ENCODE results near the gene IP6K1.

Gene IP6K1

GRCh38 chr3:49721896-49722781 is 64.2 kb downstream of the IP6K1 start:
- H3K27me3 ChIP-seq (ENCODE audit: control insufficient read depth in 1 of 2, insufficient read depth in 1 of 2, low read length in 2 of 2) = no peaks in the 10 kb centered on the region
- H3K23ac ChIP-seq (ENCODE audit: low read length in 2 of 2) = no peak overlapping the region
- H3K36me3 ChIP-seq (ENCODE audit: control insufficient read depth in 1 of 2, insufficient read depth in 2 of 2, low read depth in 1 of 2, low read length in 2 of 2) = peaks cover 50 to 71% of the 10 kb centered on the region in 2 experiments
- H3K9ac ChIP-seq (ENCODE audit: low read length) = peak overlapping the region; percentile 98
- no peak for DNase-seq
- no peak overlapping the region for H2BK120ac ChIP-seq (ENCODE audit: low read depth, low read length)
- 96% methylated on average over 26 of the region's 26 CpGs for WGBS
- no peak overlapping the region for H2AK5ac ChIP-seq (ENCODE audit: low read length, severe bottlenecking)
- H4K91ac ChIP-seq (ENCODE audit: low read length) = peak overlapping the region; percentile 14
- H4K8ac ChIP-seq (ENCODE audit: low read length) = no peak overlapping the region
- no peak overlapping the region for H2BK5ac ChIP-seq (ENCODE audit: low read depth, low read length, poor library complexity, severe bottlenecking)
- H3K4me1 ChIP-seq (ENCODE audit: control insufficient read depth, insufficient read depth, low read depth, low read length) = peaks cover 33% of the 10 kb centered on the region
- no peaks in the 10 kb centered on the region for H3K9me3 ChIP-seq (ENCODE audit: control insufficient read depth, low read length)
- H3K14ac ChIP-seq (ENCODE audit: low read length in 2 of 2) = no peak overlapping the region
- H3K4ac ChIP-seq (ENCODE audit: low read depth in 1 of 2, low read length in 2 of 2) = no peak overlapping the region
- H3K4me2 ChIP-seq (ENCODE audit: low read length, poor library complexity, severe bottlenecking) = no peak overlapping the region
- no peak overlapping the region for H3K18ac ChIP-seq (ENCODE audit: low read depth in 1 of 2, low read length in 2 of 2)
- peaks cover 33% of the 10 kb centered on the region for H3K79me1 ChIP-seq (replicated peaks; ENCODE audit: low read length, poor library complexity, severe bottlenecking)
- H2BK15ac ChIP-seq (ENCODE audit: low read depth, poor library complexity, severe bottlenecking) = no peak overlapping the region
- peak overlapping the region in 1 of 2 experiments; percentile 29 for H2BK12ac ChIP-seq (ENCODE audit: low read length in 2 of 2)
- no peak overlapping the region for H2AFZ ChIP-seq (ENCODE audit: low read depth, low read length)
- peak overlapping the region in 1 of 2 experiments; percentile 92 for H3K4me3 ChIP-seq (ENCODE audit: insufficient read depth in 1 of 2, low read depth in 1 of 2, low read length in 2 of 2)
- H3K27ac ChIP-seq (ENCODE audit: low read length, poor library complexity, severe bottlenecking) = no peak overlapping the region

DNA sequence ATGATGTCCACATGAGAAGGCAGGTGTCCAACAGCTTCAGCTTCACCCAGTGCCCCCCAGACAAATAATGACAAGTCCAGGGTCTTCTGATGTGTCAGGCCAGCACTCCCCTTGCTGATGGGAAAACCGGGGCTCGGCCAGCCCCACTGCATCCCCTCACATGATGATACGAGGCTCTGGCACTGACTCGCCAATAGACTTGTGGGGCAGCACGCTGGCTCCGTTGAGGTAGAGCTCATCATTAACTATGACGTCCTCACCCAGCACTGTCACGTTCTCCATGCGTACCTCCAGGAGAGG is 64.8 kb downstream of the IP6K1 start:
- DNase-seq = no peak
- Histone ChIP-seq H3K9ac (ENCODE audit: low read length) (no peak overlapping the region), H3K27me3 (ENCODE audit: control insufficient read depth in 1 of 2, insufficient read depth in 1 of 2, low read length in 2 of 2) (no peaks in the 10 kb centered on the region), H2AFZ (ENCODE audit: low read depth, low read length) (no peak overlapping the region), H3K9me3 (ENCODE audit: control insufficient read depth, low read length) (no peaks in the 10 kb centered on the region), H3K23ac (ENCODE audit: low read length in 2 of 2) (no peak overlapping the region), H3K4ac (ENCODE audit: low read depth in 1 of 2, low read length in 2 of 2) (no peak overlapping the region), H3K79me1 (replicated peaks; ENCODE audit: low read length, poor library complexity, severe bottlenecking) (peaks cover 28% of the 10 kb centered on the region), H2BK5ac (ENCODE audit: low read depth, low read length, poor library complexity, severe bottlenecking) (no peak overlapping the region), H2AK5ac (ENCODE audit: low read length, severe bottlenecking) (no peak overlapping the region), H3K4me3 (ENCODE audit: insufficient read depth in 1 of 2, low read depth in 1 of 2, low read length in 2 of 2) (no peak overlapping the region), H3K4me1 (ENCODE audit: control insufficient read depth, insufficient read depth, low read depth, low read length) (peaks cover 33% of the 10 kb centered on the region), H2BK120ac (ENCODE audit: low read depth, low read length) (no peak overlapping the region), H3K36me3 (ENCODE audit: control insufficient read depth in 1 of 2, insufficient read depth in 2 of 2, low read depth in 1 of 2, low read length in 2 of 2) (peaks cover 44 to 70% of the 10 kb centered on the region in 2 experiments), H2BK12ac (ENCODE audit: low read length in 2 of 2) (no peak overlapping the region), H3K18ac (ENCODE audit: low read depth in 1 of 2, low read length in 2 of 2) (no peak overlapping the region), H3K14ac (ENCODE audit: low read length in 2 of 2) (no peak overlapping the region), H2BK15ac (ENCODE audit: low read depth, poor library complexity, severe bottlenecking) (no peak overlapping the region), H4K8ac (ENCODE audit: low read length) (no peak overlapping the region), H3K27ac (ENCODE audit: low read length, poor library complexity, severe bottlenecking) (no peak overlapping the region), H4K91ac (ENCODE audit: low read length) (no peak overlapping the region), H3K4me2 (ENCODE audit: low read length, poor library complexity, severe bottlenecking) (no peak overlapping the region)
- 96% methylated on average over 9 of the region's 9 CpGs for WGBS

DNA sequence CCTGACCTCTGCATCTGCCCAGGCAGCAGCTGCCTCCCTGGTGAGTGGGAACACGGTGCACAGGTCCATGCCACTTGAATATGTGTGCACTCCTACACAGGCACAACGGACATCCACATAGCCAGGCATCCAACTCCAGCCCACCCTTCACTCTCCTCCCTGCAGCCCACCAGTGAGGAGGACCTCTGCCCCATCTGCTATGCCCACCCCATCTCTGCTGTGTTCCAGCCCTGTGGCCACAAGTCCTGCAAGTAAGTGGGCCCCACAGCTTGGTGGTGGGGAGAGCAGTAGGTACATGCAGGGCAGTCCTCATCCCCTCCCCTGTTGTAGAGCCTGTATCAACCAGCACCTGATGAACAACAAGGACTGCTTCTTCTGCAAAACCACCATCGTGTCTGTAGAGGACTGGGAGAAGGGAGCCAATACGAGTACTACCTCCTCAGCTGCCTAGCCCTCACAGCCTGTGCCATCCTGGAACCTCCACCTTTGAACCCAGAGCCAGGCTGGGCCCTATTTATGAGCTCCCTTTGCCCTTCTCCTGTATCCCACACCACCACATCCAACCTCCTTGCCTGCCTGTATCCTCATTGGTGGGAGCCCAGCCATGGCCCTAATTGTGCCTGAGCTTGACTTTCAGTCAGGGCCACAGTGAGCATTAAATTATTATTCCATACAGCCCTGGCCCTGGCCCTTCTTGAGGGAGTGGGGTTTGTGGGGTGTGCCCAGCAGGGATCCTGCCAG is 65.3 kb downstream of the IP6K1 start:
- Histone ChIP-seq H3K4me2 (ENCODE audit: low read length, poor library complexity, severe bottlenecking) (no peak overlapping the region), H2AFZ (ENCODE audit: low read depth, low read length) (no peak overlapping the region), H3K9me3 (ENCODE audit: control insufficient read depth, low read length) (no peaks in the 10 kb centered on the region), H2BK15ac (ENCODE audit: low read depth, poor library complexity, severe bottlenecking) (no peak overlapping the region), H2BK120ac (ENCODE audit: low read depth, low read length) (no peak overlapping the region), H3K27me3 (ENCODE audit: control insufficient read depth in 1 of 2, insufficient read depth in 1 of 2, low read length in 2 of 2) (no peaks in the 10 kb centered on the region), H3K14ac (ENCODE audit: low read length in 2 of 2) (no peak overlapping the region), H3K23ac (ENCODE audit: low read length in 2 of 2) (no peak overlapping the region), H2AK5ac (ENCODE audit: low read length, severe bottlenecking) (no peak overlapping the region), H3K9ac (ENCODE audit: low read length) (no peak overlapping the region), H3K4me3 (ENCODE audit: insufficient read depth in 1 of 2, low read depth in 1 of 2, low read length in 2 of 2) (no peak overlapping the region), H2BK12ac (ENCODE audit: low read length in 2 of 2) (no peak overlapping the region), H3K79me1 (replicated peaks; ENCODE audit: low read length, poor library complexity, severe bottlenecking) (peaks cover 23% of the 10 kb centered on the region), H2BK5ac (ENCODE audit: low read depth, low read length, poor library complexity, severe bottlenecking) (no peak overlapping the region), H4K8ac (ENCODE audit: low read length) (no peak overlapping the region), H3K36me3 (ENCODE audit: control insufficient read depth in 1 of 2, insufficient read depth in 2 of 2, low read depth in 1 of 2, low read length in 2 of 2) (peaks cover 41 to 70% of the 10 kb centered on the region in 2 experiments), H3K4me1 (ENCODE audit: control insufficient read depth, insufficient read depth, low read depth, low read length) (peaks cover 33% of the 10 kb centered on the region), H3K4ac (ENCODE audit: low read depth in 1 of 2, low read length in 2 of 2) (no peak overlapping the region), H4K91ac (ENCODE audit: low read length) (no peak overlapping the region), H3K18ac (ENCODE audit: low read depth in 1 of 2, low read length in 2 of 2) (no peak overlapping the region), H3K27ac (ENCODE audit: low read length, poor library complexity, severe bottlenecking) (no peak overlapping the region)
- WGBS = 93% methylated on average over 3 of the region's 4 CpGs
- no peak for DNase-seq

DNA sequence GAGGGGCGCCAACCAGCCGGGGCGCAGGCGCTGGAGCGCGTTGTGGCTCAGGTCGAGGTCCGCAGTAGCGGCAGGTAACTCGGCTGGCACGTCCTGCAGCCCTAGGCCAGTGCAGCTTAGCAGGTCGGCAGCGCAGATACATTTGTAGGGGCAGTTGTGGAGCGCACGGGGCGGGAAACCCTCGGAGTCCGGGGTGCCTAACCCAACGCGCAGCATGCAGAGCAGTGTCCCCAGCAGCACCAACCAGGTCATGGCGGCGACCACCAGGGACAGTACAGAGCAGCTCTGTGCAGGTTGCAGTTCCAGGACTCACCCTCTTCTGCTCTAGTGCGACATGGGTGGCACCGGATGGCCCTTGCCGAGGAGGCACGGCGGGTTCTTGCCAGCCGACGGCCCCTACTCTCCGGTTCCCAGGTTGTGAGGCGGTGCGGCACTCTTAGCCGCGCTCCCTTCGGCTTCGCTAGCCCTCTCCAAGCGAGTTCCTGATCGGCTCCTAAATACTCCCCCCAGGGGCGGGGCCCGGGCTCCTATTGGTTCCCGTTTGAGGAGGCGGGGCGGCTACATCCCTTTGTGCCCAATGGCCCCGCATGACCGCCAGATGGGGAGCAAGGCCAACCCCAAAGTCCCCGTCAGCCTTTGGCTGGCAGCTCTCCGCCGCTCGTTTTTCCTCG is 67.0 kb downstream of the IP6K1 start, which contains the start of gene AMIGO3:
Gene AMIGO3 (minus strand): TSS at position 471 of the 671 bp plus-strand sequence. CDS start 219 bp downstream, at position 252.
- Histone ChIP-seq H3K9ac (ENCODE audit: low read length) (peak within 1 kb of the TSS; percentile 72), H2AFZ (ENCODE audit: low read depth, low read length) (peak within 1 kb of the TSS; percentile 56), H3K9me3 (ENCODE audit: control insufficient read depth, low read length) (no peaks in the 10 kb centered on the region), H3K4ac (ENCODE audit: low read depth in 1 of 2, low read length in 2 of 2) (peak within 1 kb of the TSS; percentile 41 to 69), H3K27ac (ENCODE audit: low read length, poor library complexity, severe bottlenecking) (no peak within 1 kb of the TSS), H2BK120ac (ENCODE audit: low read depth, low read length) (no peak within 1 kb of the TSS), H2BK15ac (ENCODE audit: low read depth, poor library complexity, severe bottlenecking) (no peak within 1 kb of the TSS), H3K18ac (ENCODE audit: low read depth in 1 of 2, low read length in 2 of 2) (peak within 1 kb of the TSS; percentile 52 to 88), H2AK5ac (ENCODE audit: low read length, severe bottlenecking) (no peak within 1 kb of the TSS), H3K27me3 (ENCODE audit: control insufficient read depth in 1 of 2, insufficient read depth in 1 of 2, low read length in 2 of 2) (no peaks in the 10 kb centered on the region), H2BK12ac (ENCODE audit: low read length in 2 of 2) (no peak within 1 kb of the TSS), H3K4me2 (ENCODE audit: low read length, poor library complexity, severe bottlenecking) (peak within 1 kb of the TSS; percentile 87), H3K79me1 (replicated peaks; ENCODE audit: low read length, poor library complexity, severe bottlenecking) (peaks cover 18% of the 10 kb centered on the region), H2BK5ac (ENCODE audit: low read depth, low read length, poor library complexity, severe bottlenecking) (no peak within 1 kb of the TSS), H3K4me3 (ENCODE audit: insufficient read depth in 1 of 2, low read depth in 1 of 2, low read length in 2 of 2) (peak within 1 kb of the TSS; percentile 54 to 81), H3K14ac (ENCODE audit: low read length in 2 of 2) (peak within 1 kb of the TSS in 1 of 2 experiments; percentile 50), H4K8ac (ENCODE audit: low read length) (peak within 1 kb of the TSS; percentile 62), H3K4me1 (ENCODE audit: control insufficient read depth, insufficient read depth, low read depth, low read length) (peaks cover 29% of the 10 kb centered on the region), H3K36me3 (ENCODE audit: control insufficient read depth in 1 of 2, insufficient read depth in 2 of 2, low read depth in 1 of 2, low read length in 2 of 2) (peaks cover 33 to 70% of the 10 kb centered on the region in 2 experiments), H4K91ac (ENCODE audit: low read length) (peak within 1 kb of the TSS; percentile 66), H3K23ac (ENCODE audit: low read length in 2 of 2) (peak within 1 kb of the TSS in 1 of 2 experiments; percentile 6)
- WGBS = 2% methylated on average over 49 of the region's 50 CpGs
- DNase-seq = peak; percentile 95

Measured in mesenchymal stem cell (in vitro differentiated cells and primary cell).